Cardiac atrium fibroblast (primary cell): ENCODE data around the gene ERICH3. TPM values are rescaled to one million over a fixed set of nuclear protein-coding genes. Genes with fewer than 3 reads are reported as not detected.

Experiments used
- total RNA-seq: library from RNA; depleted of rRNA; stranded (reverse); fragments of >200 nt; gene quantifications from 2 replicates; pipeline ENCODE4 v1.2.3, GENCODE V29; 2015

Gene ERICH3
- not detected in 2 replicates for total RNA-seq

GRCh38 chr1:74673351-74674111 is at the start of gene ERICH3:
ERICH3 (minus strand) TSS chr1:74673792; CDS start chr1:74673519, 273 bp downstream.

Other genes with a start within 250 kb of the ERICH3 start
- not detected in 2 replicates for gene LRRC53, start 161.2 kb downstream of the ERICH3 start, total RNA-seq
- 17.9 and 26.4 TPM in 2 replicates for gene CRYZ, start 59.3 kb upstream of the ERICH3 start, total RNA-seq
- gene TYW3, start 59.4 kb upstream of the ERICH3 start, total RNA-seq = 8.5 and 14.3 TPM in 2 replicates